CD4-positive, alpha-beta T cell treated with Interferon alpha-2 for 1 hour (primary cell): ENCODE results near the gene UNC5B.
"Not testable (repeated sequence)": the region's sequence is repeated elsewhere in the genome, so short reads cannot be mapped to it uniquely, and the experiment has no call there.

Source experiments
- DNase-seq, 2 donors: peaks; one replicate each; pipeline ENCODE4 v3.0.0-alpha.2; 2020 to 2022

UNC5B gene

DNA sequence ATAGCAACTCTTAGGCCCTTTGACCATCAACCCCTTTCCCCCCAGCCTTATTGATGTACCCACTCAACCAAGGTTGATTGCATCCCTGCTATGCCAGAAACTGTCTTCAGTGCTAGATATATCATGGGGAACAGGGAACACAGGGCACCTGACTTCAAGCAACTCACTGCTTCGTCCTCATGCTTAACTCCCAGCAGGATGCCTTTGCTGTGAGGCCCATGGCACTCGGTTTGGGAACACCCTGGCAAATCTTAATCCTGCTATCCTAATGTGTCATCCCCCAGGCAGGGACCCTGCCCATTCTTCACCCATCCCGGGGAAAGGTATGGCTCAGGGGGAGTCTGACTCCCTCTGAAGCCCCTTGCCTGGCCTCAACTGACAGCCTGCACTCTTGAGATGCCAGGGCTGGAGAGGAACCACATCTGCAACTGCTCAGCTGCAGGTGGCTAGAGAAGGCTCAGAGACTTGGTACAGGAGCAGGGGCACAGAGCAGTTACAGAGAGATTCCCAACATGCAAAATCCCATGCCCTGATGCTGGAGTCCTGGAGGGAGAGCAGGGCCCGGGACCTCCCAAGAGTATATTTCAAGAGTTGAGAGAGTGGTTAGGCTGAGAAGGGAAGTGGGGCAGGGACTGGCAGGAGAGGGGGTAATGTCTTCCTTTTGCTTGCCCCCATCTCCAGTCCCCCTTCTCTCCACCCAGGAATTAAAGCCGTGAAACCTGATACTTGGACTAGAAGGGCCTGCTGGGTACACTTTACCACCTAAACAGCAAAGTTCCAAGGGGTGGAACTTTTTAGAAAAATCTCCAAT, 2.4 kb upstream of the UNC5B start:
- no peak for DNase-seq

DNA sequence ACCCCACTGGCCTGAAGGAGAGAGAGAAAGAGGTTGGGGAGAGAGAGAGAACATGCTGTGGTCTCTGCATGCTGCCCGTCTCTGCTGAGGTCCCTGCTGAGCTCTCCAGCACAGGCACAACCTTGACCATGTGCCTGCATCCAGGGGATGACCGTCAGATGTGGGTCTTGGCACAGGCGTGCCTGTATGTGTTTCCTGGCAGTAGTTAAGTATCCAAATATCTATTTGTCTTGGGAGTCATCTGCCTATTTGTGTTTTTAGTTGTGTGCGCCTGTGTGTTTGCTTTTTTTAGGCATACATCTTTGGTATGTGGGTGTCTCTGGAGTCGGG, 1.9 kb upstream of the UNC5B start:
- DNase-seq: no peak

DNA sequence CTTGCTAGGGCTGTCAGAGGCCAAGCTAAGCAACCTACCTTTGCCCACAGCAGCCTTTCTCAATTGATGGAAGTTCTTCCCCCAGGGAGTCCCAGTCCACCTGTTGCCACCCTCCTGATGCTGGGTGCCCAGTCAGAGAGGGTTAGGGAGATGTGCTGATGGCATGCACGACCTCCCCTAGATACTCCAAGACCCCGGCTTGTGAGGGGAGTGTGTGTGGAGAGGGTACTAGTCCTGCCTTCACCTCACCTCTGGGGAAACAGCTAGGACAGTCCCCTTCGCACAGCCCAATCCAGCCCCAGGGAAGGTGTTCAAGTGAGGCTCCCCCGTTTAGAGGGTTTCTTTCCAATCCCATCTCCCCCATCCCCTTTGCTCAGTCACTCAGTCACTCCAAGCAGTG, 1.3 kb upstream of the UNC5B start:
- DNase-seq: no peak

DNA sequence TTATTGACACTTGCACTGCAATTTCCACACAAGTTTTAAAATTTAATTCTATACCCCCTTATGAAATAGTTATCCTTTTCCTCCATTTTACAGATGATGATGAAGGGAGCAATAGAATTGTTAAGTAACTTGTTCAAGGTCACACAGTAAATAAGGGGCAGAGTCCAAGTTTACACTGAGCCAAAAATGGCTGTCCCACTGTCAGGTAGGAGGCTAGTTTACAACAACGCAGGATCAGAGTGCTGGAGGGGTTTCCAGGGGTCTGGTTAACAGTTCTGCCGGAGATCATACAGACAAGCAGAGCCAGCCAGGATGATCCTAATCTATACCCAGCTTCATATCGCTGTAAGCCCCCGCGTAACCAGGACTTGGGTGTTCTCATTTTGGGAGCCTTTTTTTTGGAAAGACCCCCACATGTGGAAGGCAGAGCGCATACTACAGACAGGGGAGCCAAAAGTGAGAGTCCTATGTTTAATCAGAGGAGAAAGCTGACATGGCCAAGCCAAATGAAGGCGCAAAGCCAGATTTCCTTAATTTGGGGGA, 524 bp upstream of the UNC5B start:
- DNase-seq: no peak

DNA sequence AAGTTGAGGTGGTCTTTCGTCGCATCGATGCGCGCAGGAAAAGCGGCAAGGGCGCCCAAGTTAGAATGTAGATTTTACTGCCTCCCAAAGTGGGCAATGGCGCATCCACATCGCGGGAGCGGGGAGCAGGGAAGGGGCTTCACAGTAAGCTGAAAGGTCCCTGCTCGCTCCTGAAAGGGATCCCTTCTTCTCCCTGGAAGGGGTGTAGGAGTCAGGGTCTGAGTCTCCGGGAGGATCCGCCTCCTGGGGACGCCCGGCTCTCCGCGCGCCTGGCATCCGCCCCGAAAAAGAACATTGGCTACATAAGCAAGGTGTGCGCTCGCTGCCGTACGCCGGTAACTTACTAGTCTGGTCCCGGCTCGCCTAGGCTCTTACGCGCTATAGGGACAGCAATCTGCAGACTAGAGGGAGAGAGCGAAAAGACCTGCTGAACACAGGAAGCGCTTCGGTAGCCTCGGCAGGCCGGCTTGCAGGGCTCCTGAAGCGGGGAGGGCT, 804 bp downstream of the UNC5B start:
- peak in 1 of 2 donors; percentile 12 for DNase-seq

DNA sequence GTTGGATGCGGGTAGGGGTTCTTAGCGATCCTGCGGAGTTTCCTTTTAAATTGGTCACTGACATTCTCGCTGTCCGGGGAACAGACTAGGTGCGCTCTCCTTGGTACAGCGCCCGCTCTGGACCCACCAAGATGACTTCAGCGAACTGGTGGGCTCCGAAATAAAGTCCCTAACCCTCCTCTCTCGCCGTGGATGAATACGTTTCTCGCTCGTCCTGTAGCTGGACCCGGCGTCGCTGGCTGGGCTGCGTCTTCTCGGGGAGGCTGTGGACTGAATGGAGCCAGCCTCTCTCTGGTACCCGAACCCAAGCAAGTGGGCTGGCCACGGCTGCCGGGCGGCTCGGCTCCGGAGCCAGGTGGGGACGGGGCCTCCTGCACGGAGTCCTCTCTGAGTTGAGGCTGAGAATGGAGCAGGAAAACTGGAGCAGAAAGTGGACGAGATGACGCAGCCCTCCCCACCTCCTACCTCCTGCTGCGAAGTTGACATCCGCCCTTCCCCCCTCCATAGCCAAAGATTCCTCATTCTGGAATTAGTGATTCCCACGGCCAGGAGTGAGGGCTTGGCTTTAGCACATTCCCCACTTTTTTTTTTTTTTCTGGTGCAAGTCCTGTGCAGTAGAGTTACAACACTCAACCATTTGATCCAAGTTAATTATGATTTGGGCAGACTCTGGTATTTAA, 1.5 kb downstream of the UNC5B start:
- DNase-seq: no peak

DNA sequence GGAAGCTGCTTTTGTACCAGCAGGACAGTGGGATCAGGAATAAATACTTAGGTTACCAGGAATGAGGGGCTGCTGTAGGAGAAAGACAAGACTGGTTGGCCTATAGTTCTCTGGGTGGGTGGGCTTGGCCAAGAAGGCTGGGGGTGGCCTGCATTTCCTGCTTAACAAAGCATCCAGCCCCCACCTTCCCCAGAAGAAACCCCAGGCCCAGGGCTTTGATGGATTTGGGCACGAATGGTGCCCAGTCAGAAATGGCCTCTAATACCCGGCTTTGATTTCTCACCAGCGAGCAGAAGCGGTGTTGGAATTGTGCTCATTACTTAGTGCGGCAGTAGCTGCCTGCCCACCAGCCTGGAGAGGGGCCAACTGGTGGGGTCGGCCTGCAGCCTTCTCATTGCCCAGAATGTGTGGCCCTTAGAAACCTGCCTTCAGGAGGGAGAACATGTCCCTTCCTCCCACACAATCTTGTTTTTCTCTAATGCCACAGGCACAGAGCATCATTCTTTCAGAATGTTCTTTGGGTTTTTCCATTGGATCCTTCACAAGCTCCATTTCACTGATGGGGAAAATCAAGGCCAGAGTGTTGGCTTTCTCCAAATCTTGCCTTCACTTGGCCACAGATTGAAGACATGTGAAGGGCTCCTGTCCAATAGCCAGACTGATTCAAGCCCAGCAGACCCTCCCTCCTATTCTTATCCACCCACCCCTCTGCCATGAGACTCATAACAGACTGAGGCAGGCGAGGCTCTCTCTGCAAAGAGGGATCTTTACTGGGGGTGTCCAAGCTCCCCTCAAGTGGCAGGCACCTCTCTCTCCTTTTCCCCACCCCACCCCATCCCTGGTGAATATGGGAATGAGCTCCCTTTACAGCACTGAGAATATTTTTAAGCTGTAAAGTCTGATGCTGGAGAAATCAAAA, 2.5 kb downstream of the UNC5B start:
- no peak for DNase-seq

DNA sequence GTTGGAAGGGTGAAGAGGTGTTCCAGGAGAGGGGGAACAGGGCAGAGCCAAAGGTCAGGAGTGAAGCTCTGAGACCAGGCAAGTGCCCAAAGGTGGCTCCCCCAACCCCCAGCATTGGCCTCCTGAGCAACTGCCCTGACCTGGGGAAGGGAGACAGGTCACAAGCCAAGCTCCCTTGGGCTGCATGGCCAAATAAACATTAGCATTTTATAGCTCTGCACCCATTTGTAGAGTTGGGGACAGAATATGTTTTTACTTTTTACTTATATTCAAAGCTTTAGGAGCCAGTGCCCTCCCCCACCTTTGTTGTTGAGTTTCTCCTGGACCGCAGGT, 4.0 kb downstream of the UNC5B start:
- no peak for DNase-seq

DNA sequence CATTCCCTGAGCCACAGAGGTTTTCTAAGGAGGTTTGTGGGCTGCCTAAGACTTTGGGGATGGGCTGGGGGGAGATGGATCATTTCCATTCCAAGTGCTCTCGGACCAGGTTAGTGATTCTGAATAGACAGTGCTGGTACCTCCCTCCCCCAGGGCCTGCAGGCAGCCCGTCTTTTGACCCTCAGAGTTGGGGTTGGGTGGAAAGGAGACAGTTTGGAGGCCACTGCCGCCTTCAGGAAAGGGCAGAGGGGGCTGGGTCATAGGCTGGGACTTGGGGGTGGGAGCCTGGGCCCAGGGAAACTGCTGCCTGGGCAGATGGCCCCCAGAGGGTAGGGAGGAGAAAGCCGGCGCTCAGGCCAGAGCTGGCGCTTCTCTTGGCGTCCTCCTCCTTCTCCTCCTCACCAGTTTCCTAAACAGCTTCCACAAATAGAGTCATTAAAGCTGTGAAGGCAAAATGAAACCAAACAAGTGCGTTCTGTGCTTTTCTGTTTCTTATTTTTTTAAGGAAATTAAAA, 4.4 kb downstream of the UNC5B start:
- DNase-seq: no peak

DNA sequence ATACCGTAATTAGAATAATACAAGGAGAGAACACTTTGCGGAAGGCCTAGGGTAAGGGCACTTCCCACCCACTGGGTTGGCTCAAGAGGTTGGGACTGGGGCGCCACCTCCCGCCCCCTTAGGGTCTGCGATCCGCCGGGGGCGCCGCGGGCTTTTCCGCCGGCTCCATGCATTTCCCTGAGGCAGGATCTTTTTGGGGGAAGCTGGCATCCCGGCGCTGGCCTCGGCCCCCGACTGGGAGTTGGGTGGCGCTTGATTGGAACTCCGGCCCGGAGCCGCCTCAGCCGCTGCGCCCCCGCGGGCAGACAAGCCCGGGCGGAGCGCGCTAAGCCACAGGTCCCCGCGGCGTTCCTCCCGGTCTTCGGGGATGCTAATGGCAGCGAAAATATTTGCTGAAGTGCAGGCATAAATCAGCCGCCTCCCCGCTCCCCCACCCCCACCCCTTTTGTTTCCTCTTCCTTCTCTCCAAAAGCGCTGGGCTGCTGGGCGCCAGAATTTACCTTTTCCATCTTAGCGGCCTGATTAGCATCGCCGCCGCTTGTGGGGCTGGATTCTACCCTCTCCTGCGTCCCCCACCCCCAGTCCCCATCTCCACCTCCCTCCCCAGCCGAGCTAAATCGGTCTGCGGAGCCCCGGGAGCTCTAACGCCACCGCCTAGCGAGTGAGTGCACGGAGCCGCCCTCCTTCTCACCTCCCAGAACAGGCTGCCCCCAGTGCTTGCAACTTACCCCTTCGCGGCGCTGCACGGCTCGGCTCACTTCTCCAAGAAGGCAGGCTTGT, 5.1 kb downstream of the UNC5B start:
- no peak for DNase-seq

DNA sequence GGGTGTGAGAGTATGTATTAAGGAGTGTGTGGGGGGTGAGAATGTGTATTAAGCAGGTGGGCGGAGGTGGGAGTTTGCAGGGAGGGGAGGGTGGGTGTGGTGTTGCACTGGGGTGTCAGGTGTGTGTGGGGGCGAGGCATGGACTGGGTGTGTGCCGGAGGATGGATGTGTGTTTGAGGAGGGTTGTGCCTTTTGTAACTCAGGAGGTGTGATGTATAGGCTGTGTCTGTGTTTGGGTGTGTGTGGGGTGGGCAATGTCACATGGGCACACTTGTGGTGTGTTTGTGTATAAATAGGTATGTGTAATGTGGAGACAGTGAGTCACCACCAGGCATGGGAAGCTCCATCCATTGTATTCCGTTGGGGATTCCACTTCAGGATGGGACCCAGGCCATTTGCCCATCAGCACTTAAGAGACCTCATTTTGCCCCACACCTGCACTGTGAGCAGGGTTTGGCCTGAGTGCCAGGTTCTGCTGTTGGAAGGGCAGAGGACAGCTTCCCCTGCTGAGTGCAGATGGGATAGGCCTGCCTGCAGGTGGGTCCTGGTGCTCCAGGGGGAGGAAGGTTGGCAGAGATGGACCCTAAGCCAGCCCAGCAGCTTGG, 5.8 kb downstream of the UNC5B start:
- no peak for DNase-seq

DNA sequence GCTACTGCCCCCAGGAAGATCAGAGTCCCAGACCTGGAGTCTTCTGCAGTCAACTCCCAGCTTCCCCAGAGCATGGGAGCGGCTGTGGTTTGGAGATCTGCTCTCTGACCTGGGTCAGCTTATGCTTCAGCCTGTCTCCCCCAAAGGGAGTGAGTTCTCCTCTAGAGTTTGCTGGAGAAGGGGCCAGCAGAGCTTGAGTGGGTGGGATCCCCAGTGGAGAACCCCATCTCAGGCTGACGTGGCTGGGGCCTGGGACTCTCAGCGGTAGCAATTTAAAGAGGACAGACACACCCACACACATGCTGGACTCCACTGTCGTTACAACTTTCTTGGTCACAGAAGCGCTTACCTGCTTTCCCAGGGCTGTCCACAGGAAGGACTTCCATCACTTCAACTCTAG, 6.3 kb downstream of the UNC5B start:
- no peak for DNase-seq

DNA sequence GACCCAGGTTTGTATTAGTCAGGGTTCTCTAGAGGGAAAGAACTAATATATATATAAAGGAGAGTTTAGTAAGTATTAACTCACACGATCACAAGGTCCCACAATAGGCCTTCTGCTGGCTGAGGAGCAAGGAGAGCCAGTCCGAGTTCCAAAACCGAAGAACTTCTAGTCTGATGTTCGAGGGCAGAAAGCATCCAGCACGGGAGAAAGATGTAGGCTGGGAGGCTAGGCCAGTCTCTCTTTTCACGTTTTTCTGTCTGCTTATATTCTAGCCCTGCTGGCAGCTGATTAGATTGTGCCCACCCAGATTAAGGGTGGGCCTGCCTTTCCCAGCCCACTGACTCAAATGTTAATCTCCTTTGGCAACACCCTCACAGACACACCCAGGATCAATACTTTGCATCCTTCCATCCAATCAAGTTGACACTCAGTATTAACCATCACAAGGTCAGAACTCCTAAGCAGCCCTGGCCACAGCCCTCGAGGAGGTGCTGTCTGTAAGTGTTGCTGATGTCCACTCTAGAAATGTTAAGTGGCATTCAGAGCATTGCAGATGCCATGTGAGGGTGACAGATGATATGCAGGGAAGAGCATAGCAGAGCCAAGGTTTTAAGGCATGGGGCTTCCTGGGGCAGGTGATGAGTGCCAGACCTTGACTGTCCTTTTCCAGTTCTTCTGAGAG, 7.0 kb downstream of the UNC5B start:
- DNase-seq: not testable (repeated sequence)

DNA sequence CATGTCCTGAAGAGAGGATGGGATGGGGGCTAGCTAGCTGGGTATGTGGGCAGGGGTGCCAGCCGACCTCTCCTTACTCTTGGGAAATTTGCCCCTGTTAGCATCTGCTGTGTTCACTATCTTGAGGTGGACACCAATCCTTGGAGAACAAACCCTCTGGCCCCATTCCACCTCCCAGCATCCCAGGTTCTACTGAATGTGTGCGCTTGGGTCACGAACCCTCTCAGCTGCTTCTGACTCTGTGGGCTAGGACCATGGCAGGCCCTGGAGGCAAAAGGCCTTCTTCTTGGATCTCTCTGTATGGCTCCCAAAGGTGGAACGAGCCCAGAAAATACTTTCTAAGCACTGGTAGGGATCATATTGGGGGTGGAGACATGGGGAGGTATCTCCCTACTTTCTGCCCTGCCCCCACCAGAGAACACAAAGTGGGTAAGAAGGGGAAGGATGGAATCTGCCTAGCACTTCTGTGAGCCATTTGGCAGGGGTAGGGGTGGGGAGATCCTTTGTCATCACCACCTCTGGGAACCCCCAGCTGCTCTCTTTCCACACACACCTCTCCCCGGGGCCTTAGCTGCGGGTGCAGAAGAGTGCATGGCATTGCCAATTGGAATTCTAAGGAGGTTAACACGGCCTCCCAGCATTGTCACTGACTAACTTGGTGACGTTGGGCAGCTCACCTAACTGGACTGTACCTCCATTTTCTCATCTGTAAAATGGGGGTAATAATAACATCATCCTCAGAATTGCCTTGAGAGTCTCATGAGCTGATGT, 7.7 kb downstream of the UNC5B start:
- no peak for DNase-seq

DNA sequence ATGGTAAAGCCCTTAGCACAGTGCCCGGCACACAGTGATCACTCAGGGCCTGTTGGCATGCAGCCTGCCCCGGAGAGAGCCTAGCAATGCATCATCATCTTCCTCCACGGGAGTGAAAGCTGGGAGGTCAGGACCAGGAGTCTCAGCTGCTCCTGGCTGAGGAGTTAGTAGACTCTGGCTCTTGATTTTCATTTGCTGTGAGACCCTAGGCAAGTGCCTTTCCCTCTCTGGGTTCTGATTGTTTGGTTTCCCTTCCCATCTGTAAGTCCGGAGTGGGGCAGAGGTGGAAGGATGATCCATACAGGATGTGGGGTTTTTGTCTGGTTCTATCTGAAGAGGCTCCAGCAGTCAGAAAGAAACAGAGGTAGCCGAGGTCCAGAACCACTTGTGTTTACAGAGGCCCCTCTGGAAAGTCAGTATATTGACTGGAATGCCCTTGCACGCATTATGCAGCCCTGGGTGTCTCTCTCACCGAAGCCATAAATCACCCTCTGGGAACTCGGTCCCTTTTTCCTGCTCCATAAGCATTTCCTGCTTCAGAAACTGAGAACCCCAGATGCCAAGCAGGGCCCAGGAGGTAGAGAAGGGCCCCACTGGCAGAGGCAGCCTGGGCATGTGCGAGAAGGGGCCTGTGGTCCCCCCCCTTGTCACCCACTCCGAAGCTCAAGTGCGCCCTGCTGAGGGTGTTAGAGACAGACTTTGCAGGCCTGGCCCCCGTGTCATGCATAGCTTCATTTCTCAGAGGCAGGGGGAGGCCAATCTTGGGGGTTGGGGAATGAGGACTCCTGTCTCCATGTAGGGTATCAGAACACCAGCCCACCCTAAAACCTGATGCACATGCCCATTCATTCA, 8.5 kb downstream of the UNC5B start:
- no peak for DNase-seq

DNA sequence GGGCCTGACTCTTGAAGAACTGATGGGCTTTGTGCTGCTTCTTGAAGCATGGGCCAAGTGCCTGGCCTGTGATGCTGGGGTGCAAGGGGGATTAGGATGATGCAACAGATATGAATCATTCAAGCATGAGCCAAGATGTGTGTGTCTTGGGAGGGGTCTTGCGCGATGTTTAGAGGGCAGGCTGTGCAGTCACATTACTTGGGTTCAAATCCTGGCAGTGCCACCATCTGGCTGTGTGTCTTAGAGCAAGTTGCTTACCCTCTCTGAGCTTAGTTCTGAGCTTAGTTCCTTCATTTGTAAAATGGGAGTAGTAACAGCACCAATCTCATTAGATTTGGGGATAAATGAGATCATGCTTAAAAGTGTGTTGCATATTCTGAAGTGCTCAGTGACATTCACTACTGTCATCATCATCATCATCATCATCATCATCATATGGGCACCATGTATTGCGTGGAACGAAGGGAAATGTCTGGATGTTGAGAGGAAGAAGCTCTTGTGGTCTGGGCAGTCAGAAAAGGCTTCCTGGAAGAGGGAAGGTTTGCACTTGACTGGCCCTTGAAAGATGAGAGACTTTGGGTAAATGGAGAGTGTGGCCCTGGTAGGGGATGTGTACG, 9.3 kb downstream of the UNC5B start:
- no peak for DNase-seq

DNA sequence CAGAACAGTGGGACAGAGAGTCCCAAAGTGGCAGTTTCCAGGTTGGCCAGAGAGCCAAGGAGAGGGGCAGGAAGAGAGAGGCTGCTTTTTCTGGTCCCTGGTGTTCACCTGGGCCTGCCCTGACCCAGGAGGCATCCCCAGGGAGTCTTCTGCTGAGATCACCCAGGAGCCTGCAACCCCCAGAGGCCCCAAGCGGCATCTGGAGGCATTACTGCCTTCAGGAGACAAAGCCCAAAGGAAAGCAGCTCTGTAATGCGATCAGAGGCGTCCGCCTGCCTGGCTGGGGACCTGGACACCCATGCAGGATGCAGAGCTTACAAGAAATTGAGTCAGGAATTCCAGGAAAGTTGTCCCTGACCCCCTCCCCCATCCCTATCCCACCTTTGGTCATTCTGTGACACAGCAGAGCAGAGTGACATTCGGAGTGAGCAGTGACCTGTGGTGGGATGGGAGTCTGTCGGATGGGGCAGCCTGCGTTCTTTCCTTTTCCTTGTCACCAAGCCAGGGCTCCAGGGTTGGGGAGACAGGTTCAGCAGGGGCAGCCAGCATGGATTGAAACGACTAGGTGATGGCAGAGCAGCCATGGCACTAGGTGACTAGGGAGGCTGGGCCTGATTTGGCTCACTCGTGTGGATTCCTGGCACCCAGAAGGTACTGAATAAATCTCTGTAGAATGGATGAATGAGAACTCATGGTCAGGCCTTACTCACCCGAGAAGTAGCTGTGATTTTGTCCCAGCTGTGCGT, 10.4 kb downstream of the UNC5B start:
- DNase-seq: no peak
